Activated gamma-delta T cell treated with anti-CD3 and anti-CD28 coated beads, Interleukin-2, amount 50 U/mL, for 16 hours (primary cell): Measurements from ENCODE around the gene JARID2.
A peak's percentile ranks its signal among the peaks of the same experiment; 100 is the strongest.

Experiments used
- DNase-seq: peaks from one replicate; pipeline ENCODE4 v3.0.0-alpha.2; 2020; ENCODE audit warnings: low read depth

JARID2 gene

GRCh38 chr6:15442467-15442866 is 196.6 kb downstream of the JARID2 start:
- no peak for DNase-seq

DNA sequence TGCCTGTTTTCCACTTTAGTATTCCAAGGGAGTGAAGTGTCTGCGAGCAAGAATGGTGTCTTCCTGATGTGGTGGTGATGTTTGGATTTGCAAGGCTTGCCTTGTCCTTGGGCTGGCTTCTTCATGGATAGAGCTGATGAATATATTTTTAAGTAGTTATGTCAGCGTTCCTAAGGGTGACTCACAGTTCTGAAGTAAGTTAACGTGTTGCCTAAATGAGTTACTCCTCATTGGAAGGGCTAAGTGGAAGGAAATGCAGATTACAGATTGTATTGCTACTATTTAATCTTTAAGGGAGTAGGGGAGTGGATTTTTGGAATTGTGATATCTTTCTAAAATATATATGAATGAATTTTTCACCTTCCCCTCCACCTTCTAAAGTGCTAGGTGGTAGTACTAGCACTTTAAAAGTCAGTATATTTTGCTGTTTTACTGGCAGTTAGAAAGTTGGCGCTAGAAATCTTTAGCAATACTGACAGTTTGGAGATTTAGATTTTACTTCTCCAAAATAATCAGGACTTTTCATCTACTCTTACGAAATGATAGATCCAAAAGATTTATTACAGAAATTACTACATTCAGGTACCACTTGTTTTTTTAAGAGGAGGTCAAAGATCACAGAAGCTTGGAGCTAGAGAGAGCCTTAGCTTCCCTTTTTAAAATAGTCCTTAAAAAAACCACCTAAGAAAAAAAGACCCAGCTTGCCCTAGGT is 197.4 kb downstream of the JARID2 start:
- DNase-seq = no peak

- DNase-seq = no peak
Measured at GRCh38 chr6:15444081-15444731, 198.3 kb downstream of the JARID2 start.

GRCh38 chr6:15444881-15445280 is 199.0 kb downstream of the JARID2 start:
- DNase-seq = no peak

- no peak for DNase-seq
Measured at GRCh38 chr6:15447546-15448267, 201.8 kb downstream of the JARID2 start.

DNA sequence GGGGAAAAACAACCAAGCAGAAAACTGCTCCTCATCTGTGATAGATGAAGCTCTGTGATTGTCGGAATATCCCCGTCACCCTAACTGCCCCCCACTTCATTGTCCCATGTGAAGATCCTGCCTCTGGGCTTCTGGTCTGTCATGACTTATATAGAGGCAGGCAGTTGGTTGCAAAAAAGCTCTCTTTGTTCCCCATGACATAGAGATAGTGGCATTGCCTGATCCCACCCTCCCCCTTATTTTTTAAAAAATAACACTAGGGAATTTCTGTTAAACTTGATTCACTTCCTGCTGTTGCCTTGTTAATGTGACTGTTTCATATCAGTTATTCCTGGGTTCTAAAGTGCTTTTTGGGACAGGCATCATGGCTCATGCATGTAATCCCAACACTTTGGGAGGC is 203.1 kb downstream of the JARID2 start:
- DNase-seq = no peak

DNA sequence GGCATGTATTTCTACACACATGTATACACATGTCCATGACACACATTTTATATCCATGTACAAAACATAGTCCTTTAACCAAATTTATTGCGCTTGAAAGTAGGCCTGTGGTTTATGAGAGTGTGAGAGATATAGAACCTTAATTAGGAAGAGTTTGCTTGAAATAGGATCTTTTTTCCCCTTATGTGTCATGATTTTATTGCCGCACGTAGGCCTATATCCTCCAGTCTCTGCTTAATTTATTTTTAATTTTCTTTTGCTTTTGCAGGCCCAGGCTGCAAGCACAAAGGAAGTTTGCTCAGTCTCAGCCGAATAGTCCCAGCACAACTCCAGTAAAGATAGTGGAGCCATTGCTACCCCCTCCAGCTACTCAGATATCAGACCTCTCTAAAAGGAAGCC is 205.9 kb downstream of the JARID2 start:
- no peak for DNase-seq

DNA sequence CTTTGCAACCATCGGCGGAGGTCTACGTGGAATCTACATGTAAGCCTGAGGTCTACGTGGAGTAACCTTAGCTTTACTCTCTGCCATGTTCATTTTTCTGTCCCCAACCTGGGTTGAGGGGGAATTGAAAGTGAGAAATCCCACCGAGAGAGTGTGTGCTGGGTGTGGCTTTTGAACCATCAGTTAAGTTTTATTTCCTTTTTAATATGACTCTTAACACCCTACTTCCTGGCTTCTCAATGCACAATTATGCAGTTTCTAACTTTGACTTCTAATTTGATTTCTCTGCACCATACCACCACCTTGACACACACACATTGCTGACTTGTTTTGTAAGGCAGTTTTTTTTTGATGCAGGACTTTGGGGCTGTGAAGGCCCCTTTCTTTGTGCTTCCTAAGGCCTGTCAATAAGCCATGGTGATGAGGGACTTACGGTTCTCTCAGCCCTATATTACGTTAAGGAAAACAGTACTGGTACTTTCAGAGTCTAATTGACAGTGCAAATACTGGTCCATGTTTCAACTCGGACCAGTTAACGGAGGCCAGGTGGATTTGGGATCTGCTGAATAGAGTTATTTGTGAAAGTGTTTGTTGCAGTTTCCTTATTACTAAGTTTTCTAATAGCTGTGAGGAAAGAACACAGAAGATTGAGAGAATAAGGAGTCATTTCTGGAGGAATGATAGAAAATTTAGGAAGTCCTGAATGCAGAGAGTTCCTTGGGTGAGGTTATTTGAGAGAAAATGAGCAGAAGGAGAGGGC is 206.5 kb downstream of the JARID2 start:
- DNase-seq = no peak

DNA sequence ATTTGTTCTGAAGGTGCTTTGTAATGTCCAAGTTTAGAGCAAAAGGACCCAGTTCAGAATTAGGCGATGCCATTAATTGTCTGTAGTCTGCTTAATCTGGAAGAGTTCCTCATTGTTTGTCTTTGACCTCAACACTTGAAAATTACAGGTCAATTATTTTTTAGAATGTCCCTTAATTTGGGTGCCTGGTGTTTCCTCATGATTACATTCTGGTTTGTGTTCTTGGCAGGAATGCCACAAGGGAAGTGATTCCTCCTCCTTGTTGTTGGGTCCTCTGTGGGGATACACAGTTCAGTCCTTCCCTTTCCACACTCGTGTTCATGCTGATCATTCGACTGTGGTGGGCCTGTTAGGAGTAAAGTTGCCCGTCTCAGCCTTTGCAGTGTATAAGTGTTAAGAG is 207.3 kb downstream of the JARID2 start:
- no peak for DNase-seq

- no peak for DNase-seq
Measured at GRCh38 chr6:15453622-15454021, 207.8 kb downstream of the JARID2 start.

GRCh38 chr6:15456422-15456821 is 210.6 kb downstream of the JARID2 start:
- DNase-seq = no peak

DNA sequence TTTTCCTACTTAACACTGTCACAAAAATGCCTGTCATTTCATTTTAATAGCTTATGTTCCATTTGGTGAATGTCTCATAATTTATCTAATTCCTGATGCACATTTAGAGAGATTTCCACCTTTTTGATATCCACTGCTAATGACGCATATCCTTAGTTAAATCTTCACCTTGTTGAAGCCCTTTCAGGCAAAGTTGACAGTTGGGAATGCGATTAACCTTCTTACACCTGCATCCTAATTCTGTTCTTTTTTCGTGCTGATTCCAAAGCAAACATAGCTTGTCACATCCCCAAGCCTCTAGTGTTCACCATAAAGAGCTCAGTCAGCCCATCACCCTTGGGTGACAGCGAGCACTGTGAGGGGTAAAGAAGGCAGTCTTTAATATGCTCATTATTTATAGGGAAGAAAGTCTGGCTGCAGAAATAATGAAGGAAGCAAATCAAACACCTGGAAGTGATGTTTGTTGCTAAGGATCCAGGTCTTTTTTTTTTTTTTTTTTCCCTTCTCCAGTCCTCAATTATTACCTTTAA is 211.3 kb downstream of the JARID2 start:
- DNase-seq = no peak

DNA sequence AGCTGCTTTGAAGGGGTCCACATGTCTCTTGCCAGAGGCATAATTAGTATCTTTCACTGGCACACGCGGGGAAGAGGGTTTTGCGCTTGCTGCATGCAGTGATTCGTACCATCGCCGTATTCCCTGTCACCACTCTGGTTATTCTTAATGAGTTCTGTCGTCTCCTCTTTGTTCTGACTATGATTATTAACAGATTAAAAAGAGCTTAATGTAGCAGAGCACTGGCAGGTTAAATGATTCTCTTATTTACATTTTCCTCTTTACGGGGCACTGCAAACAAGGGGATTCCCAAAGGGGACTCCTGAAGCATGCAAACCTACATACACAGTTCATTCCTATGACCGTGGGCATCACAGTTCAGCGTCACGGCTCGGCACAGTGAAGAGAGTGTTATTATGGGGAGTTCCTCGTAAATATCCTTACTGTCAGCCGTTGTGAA is 212.2 kb downstream of the JARID2 start:
- DNase-seq = no peak

DNA sequence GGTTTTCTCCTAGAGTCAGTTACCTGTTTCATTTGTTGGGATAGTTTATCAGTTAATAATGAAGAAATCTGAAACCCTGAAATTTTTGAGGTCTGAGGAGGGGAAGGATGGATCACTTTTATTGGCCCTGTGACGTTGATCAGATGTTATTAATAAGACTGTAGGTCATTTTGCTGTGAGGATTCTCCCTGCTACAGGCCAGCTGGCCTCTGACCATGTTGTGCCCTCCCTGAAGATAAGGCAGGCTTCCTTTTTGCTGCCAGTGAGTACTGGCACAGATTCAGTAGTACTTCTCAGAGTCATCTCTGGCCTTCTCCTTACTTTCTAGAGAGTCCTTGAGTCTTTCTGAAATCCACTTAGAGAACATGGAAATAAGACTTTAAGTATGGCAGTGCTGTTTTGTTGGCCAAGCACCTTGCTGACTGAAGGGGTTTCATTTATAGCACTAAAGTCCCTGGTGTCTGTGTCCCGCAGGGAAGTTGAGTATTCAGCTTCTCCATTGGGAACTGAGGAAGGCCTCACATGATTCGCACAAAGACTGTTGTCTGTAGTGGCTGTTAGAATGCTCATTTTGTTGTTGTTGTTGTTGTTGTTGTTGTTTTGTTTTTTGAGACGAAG is 214.3 kb downstream of the JARID2 start:
- no peak for DNase-seq

GRCh38 chr6:15461127-15461944 is 215.5 kb downstream of the JARID2 start:
- DNase-seq = no peak

GRCh38 chr6:15462256-15462655 is 216.4 kb downstream of the JARID2 start:
- DNase-seq = no peak

- DNase-seq = no peak
Measured at GRCh38 chr6:15462717-15463525, 217.1 kb downstream of the JARID2 start.

- peak; percentile 44 for DNase-seq
Measured at GRCh38 chr6:15464211-15464725, 218.4 kb downstream of the JARID2 start.

DNA sequence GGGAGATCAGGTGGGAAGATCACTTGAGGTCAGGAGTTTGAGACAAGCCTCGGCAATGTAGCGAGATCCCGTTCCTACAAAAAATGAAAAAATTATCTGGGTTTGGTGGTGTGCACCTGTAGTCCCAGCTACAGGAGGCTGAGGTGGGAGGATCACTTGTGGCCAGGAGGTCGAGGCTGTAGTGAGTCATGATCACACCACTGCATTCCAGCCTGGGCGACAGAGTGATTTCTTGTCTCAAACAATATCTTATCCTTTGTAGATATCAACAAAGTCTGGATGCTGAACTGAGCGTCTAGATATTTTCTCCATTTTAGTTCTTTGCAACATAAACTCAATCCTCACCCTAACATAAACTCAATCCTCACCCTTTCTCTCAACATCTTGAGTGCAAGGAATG is 219.3 kb downstream of the JARID2 start:
- DNase-seq = no peak

DNA sequence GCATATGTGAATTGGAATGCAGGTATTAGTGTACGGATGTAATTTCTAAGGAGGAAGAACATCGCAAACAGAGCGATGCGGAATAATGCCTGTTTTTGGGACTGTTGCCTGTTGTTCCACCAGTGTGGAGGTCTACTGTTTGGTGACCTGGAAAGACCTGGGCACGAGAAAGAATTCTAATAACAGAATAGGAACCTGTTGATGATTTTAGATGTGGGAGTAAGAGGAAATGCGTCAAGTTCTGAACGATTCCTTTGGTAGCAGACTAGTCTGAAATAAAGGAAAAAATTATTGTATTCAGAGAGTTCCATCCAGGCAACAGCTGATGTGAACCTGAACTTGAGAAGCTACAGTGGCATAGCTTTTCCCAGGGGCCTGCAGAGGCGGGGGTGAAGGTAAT is 224.9 kb downstream of the JARID2 start:
- DNase-seq = no peak
